GM18502 (cell line): ENCODE results near the gene CLIC1.

Experiments used
- ATAC-seq: cut with Tn5 transposase; IDR thresholded peaks from one replicate; pipeline ENCODE4 v1.9.1; 2021; ENCODE audit warnings: mild to moderate bottlenecking; ENCODE audit not compliant: unreplicated experiment, poor library complexity

Gene CLIC1

GRCh38 chr6:31683591-31683990 is 52.7 kb downstream of the CLIC1 start:
- ATAC-seq: no peak

GRCh38 chr6:31681135-31681671 is 55.1 kb downstream of the CLIC1 start:
- no peak for ATAC-seq
